Measurements from ENCODE around the gene NLGN1.

NLGN1 gene

DNA sequence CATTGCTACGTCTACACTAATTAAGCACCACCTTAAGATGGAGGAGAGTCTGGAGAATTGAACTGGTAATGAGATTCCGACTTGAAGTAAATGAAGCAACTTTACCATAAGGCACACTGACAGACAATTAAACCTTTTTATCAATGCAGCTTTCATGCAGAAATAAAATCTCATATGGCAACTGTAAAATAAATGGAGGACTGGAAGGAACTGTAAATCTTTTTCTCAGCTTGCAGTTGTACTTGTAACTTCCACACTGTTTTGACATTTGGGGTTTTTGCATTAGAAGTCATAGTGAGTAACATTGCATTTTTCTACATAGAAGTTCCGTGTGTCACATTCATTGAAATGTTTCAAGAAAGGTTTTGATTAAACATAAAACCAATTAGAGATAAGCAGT lies 705.3 kb downstream of the NLGN1 start:
- in situ Hi-C loops (cut with MboI; ENCODE audit: low pct_unique_long_range_greater_than_20kb, low sequenced_read_pairs, unreplicated experiment) = no loop called here
- DNase-seq (ENCODE audit: low spot score) = no peak
- TF ChIP-seq, protein P1, sequence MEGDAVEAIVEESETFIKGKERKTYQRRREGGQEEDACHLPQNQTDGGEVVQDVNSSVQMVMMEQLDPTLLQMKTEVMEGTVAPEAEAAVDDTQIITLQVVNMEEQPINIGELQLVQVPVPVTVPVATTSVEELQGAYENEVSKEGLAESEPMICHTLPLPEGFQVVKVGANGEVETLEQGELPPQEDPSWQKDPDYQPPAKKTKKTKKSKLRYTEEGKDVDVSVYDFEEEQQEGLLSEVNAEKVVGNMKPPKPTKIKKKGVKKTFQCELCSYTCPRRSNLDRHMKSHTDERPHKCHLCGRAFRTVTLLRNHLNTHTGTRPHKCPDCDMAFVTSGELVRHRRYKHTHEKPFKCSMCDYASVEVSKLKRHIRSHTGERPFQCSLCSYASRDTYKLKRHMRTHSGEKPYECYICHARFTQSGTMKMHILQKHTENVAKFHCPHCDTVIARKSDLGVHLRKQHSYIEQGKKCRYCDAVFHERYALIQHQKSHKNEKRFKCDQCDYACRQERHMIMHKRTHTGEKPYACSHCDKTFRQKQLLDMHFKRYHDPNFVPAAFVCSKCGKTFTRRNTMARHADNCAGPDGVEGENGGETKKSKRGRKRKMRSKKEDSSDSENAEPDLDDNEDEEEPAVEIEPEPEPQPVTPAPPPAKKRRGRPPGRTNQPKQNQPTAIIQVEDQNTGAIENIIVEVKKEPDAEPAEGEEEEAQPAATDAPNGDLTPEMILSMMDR (IDR thresholded peaks at IDR 0.05; ENCODE audit: extremely low read depth, insufficient read depth, missing control alignments) = no peak

GRCh38 chr3:174110761-174111160 lies 713.2 kb downstream of the NLGN1 start:
- no peak for DNase-seq (ENCODE audit: low spot score)
- in situ Hi-C loops (cut with MboI; ENCODE audit: low pct_unique_long_range_greater_than_20kb, low sequenced_read_pairs, unreplicated experiment) = no loop called here
- TF ChIP-seq, protein P1 (IDR thresholded peaks at IDR 0.05; ENCODE audit: extremely low read depth, insufficient read depth, missing control alignments) = no peak

- in situ Hi-C loops (cut with MboI; ENCODE audit: low pct_unique_long_range_greater_than_20kb, low sequenced_read_pairs, unreplicated experiment) = no loop called here
- TF ChIP-seq, protein P1 (IDR thresholded peaks at IDR 0.05; ENCODE audit: extremely low read depth, insufficient read depth, missing control alignments) = no peak
- DNase-seq (ENCODE audit: low spot score) = no peak
These were observed 714.2 kb downstream of the NLGN1 start for GRCh38 chr3:174111776-174112175.

GRCh38 chr3:174116421-174116820 lies 718.9 kb downstream of the NLGN1 start:
- TF ChIP-seq, protein P1 (IDR thresholded peaks at IDR 0.05; ENCODE audit: extremely low read depth, insufficient read depth, missing control alignments) = no peak
- no peak for DNase-seq (ENCODE audit: low spot score)
- in situ Hi-C loops (cut with MboI; ENCODE audit: low pct_unique_long_range_greater_than_20kb, low sequenced_read_pairs, unreplicated experiment) = no loop called here

GRCh38 chr3:174120997-174121396 lies 723.5 kb downstream of the NLGN1 start:
- no peak for DNase-seq (ENCODE audit: low spot score)
- TF ChIP-seq, protein P1 (IDR thresholded peaks at IDR 0.05; ENCODE audit: extremely low read depth, insufficient read depth, missing control alignments) = no peak
- in situ Hi-C loops (cut with MboI; ENCODE audit: low pct_unique_long_range_greater_than_20kb, low sequenced_read_pairs, unreplicated experiment) = no loop called here

- no peak for DNase-seq (ENCODE audit: low spot score)
- in situ Hi-C loops (cut with MboI; ENCODE audit: low pct_unique_long_range_greater_than_20kb, low sequenced_read_pairs, unreplicated experiment) = no loop called here
- TF ChIP-seq, protein P1 (IDR thresholded peaks at IDR 0.05; ENCODE audit: extremely low read depth, insufficient read depth, missing control alignments) = no peak
These were observed 724.9 kb downstream of the NLGN1 start for GRCh38 chr3:174122411-174122810.
